ENCODE data around the gene LCORL.

- no peak for TF ChIP-seq POLR2A (IDR thresholded peaks at IDR 0.05; ENCODE audit: low read depth, low read length)
- TF ChIP-seq, protein P1, sequence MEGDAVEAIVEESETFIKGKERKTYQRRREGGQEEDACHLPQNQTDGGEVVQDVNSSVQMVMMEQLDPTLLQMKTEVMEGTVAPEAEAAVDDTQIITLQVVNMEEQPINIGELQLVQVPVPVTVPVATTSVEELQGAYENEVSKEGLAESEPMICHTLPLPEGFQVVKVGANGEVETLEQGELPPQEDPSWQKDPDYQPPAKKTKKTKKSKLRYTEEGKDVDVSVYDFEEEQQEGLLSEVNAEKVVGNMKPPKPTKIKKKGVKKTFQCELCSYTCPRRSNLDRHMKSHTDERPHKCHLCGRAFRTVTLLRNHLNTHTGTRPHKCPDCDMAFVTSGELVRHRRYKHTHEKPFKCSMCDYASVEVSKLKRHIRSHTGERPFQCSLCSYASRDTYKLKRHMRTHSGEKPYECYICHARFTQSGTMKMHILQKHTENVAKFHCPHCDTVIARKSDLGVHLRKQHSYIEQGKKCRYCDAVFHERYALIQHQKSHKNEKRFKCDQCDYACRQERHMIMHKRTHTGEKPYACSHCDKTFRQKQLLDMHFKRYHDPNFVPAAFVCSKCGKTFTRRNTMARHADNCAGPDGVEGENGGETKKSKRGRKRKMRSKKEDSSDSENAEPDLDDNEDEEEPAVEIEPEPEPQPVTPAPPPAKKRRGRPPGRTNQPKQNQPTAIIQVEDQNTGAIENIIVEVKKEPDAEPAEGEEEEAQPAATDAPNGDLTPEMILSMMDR (conservative IDR thresholded peaks at IDR 0.05; ENCODE audit: low read depth, low read length) = no peak
- TF ChIP-seq MAZ (IDR thresholded peaks at IDR 0.05; ENCODE audit: borderline replicate concordance, low read depth, low read length) = no peak
- TF ChIP-seq RCOR1 (IDR thresholded peaks at IDR 0.05; ENCODE audit: insufficient replicate concordance, low read length) = no peak
- TF ChIP-seq CEBPB (IDR thresholded peaks at IDR 0.05; ENCODE audit: low read depth, low read length) = no peak
- TF ChIP-seq, protein P2, sequence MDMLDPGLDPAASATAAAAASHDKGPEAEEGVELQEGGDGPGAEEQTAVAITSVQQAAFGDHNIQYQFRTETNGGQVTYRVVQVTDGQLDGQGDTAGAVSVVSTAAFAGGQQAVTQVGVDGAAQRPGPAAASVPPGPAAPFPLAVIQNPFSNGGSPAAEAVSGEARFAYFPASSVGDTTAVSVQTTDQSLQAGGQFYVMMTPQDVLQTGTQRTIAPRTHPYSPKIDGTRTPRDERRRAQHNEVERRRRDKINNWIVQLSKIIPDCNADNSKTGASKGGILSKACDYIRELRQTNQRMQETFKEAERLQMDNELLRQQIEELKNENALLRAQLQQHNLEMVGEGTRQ (IDR thresholded peaks at IDR 0.05; ENCODE audit: low read depth, low read length) = no peak
- TF ChIP-seq RAD21 (IDR thresholded peaks at IDR 0.05; ENCODE audit: low read length) = no peak
- no peak for TF ChIP-seq SMC3 (IDR thresholded peaks at IDR 0.05; ENCODE audit: low read depth, low read length)
- no peak for TF ChIP-seq CHD1 (IDR thresholded peaks at IDR 0.05; ENCODE audit: low read depth, low read length)
Observed at GRCh38 chr4:18007625-18008024, 13.9 kb downstream of the LCORL start.
